Activated CD8-positive, alpha-beta T cell treated with anti-CD3 and anti-CD28 coated beads for 36 hours (primary cell): ENCODE results near the gene TRAF2. TPM values are rescaled to one million over a fixed set of nuclear protein-coding genes. Genes with fewer than 3 reads are reported as not detected.

Experiments used
- ATAC-seq: fragments of 200-7000 bp; cut with Tn5 transposase; one replicate; pipeline ENCODE4 v1.10.0; 2021; ENCODE audit warnings: mild to moderate bottlenecking, moderate library complexity
- CTCF ChIA-PET: fragments of 350-600 bp; sonication (Branson Sonifier 250); formaldehyde crosslinking; loops from one replicate; lab custom pipeline; 2021; ENCODE audit warnings: antibody characterized with exemption; lab: Charles Lee
- POLR2A ChIA-PET: fragments of 350-600 bp; sonication (Branson Sonifier 250); formaldehyde crosslinking; loops from one replicate; lab custom pipeline; 2021; ENCODE audit warnings: antibody characterized with exemption; lab: Charles Lee
- DNase-seq: peaks from one replicate; pipeline ENCODE4 v3.0.0-alpha.2; 2020
- H3K27ac Mint-ChIP-seq: one replicate; pipeline ENCODE4 v1.8.0; 2021; ENCODE audit warnings: mild to moderate bottlenecking, mixed read lengths
- H3K27me3 Mint-ChIP-seq: one replicate; pipeline ENCODE4 v1.8.0; 2021; ENCODE audit warnings: mixed read lengths
- H3K36me3 Mint-ChIP-seq: one replicate; pipeline ENCODE4 v1.8.0; 2021; ENCODE audit warnings: low read depth, mixed read lengths
- H3K4me1 Mint-ChIP-seq: one replicate; pipeline ENCODE4 v1.8.0; 2021; ENCODE audit warnings: low read depth, mixed read lengths
- H3K4me3 Mint-ChIP-seq: one replicate; pipeline ENCODE4 v1.8.0; 2021; ENCODE audit warnings: mild to moderate bottlenecking, moderate library complexity, mixed read lengths
- H3K9me3 Mint-ChIP-seq: one replicate; pipeline ENCODE4 v1.8.0; 2021; ENCODE audit warnings: mixed read lengths
- CTCF ChIP-seq: fragments of 200-600 bp; IDR thresholded peaks from one replicate; pipeline ENCODE4 v1.8.0; 2022; ENCODE audit warnings: antibody characterized with exemption, mild to moderate bottlenecking
- intact Hi-C: fragments of 100-400 bp; cut with micrococcal nuclease; formaldehyde crosslinking; loops from one replicate; pipeline ENCODE4 v1.10.0; 2022
- total RNA-seq, 2 experiments: library from RNA; stranded (reverse); gene quantifications; one replicate each; pipeline ENCODE4 v1.2.3, GENCODE V29; 2021

The TRAF2 gene
- total RNA-seq, 2 experiments from 2014 or later = 34.8 to 40.5 TPM

GRCh38 chr9:136953771-136954269 lies 67.5 kb downstream of the TRAF2 start:
- ATAC-seq (no peak), DNase-seq (no peak)
- no peaks in the 10 kb centered on the region for H3K36me3 Mint-ChIP-seq
- H3K27ac Mint-ChIP-seq = no peak overlapping the region
- peaks cover 4% of the 10 kb centered on the region for H3K9me3 Mint-ChIP-seq
- CTCF ChIA-PET = interaction anchor here (1.4 kb wide), 1 partner anchor 81 kb away, joined by 3 read pairs; no protein-coding TSS in a partner anchor
- H3K27me3 Mint-ChIP-seq = no peaks in the 10 kb centered on the region
- no peak overlapping the region for H3K4me3 Mint-ChIP-seq
- POLR2A ChIA-PET = no interaction called here
- peaks cover 1% of the 10 kb centered on the region for H3K4me1 Mint-ChIP-seq
- intact Hi-C loops = no loop called here
- no peak for TF ChIP-seq CTCF

- intact Hi-C loops = no loop called here
- DNase-seq = no peak
These were observed 68.2 kb downstream of the TRAF2 start for GRCh38 chr9:136954270-136955083.

GRCh38 chr9:136955202-136955942 lies 69.1 kb downstream of the TRAF2 start:
- no peaks in the 10 kb centered on the region for H3K36me3 Mint-ChIP-seq
- no peaks in the 10 kb centered on the region for H3K27me3 Mint-ChIP-seq
- CTCF ChIA-PET = interaction anchor here (1.4 kb wide), 1 partner anchor 79 kb away, joined by 3 read pairs; no protein-coding TSS in a partner anchor
- peaks cover 7% of the 10 kb centered on the region for H3K4me1 Mint-ChIP-seq
- H3K9me3 Mint-ChIP-seq = peaks cover 4% of the 10 kb centered on the region
- no peak overlapping the region for H3K27ac Mint-ChIP-seq
- POLR2A ChIA-PET = no interaction called here
- no peak for DNase-seq
- TF ChIP-seq CTCF = no peak
- no peak overlapping the region for H3K4me3 Mint-ChIP-seq
- no peak for ATAC-seq
- intact Hi-C loops = no loop called here

More at GRCh38 chr9:136954270-136955083, 68.2 kb downstream of the TRAF2 start:
- ChIA-PET POLR2A (no interaction called here), CTCF (interaction anchor here (1.4 kb wide), 1 partner anchor 80 kb away, joined by 3 read pairs; no protein-coding TSS in a partner anchor)
- no peak for ATAC-seq
- Mint-ChIP-seq H3K4me3 (no peak overlapping the region), H3K9me3 (peaks cover 4% of the 10 kb centered on the region), H3K36me3 (no peaks in the 10 kb centered on the region), H3K27ac (no peak overlapping the region), H3K4me1 (peaks cover 1% of the 10 kb centered on the region), H3K27me3 (no peaks in the 10 kb centered on the region)
- TF ChIP-seq CTCF = no peak

GRCh38 chr9:136955943-136956335 lies 69.6 kb downstream of the TRAF2 start:
- intact Hi-C loops = no loop called here
- TF ChIP-seq CTCF = no peak

More at GRCh38 chr9:136955943-136956335, 69.6 kb downstream of the TRAF2 start:
- ATAC-seq (no peak), DNase-seq (no peak)
- ChIA-PET CTCF (no interaction called here), POLR2A (interaction anchor here (0.7 kb wide), 1 partner anchor 442 kb away, joined by 3 read pairs; no protein-coding TSS in a partner anchor)
- Mint-ChIP-seq H3K27me3 (no peaks in the 10 kb centered on the region), H3K36me3 (no peaks in the 10 kb centered on the region), H3K4me1 (peaks cover 11% of the 10 kb centered on the region), H3K4me3 (no peak overlapping the region), H3K9me3 (peaks cover 4% of the 10 kb centered on the region), H3K27ac (no peak overlapping the region)
